Suprapubic skin (tissue), 4 donors: ENCODE results near the gene MLX. TPM values are rescaled to one million over a fixed set of nuclear protein-coding genes. Genes with fewer than 3 reads are reported as not detected.
"Not testable (repeated sequence)": the region's sequence is repeated elsewhere in the genome, so short reads cannot be mapped to it uniquely, and the experiment has no call there.

ENCODE experiments used
- DNase-seq, 2 donors: peaks; one replicate each; pipeline ENCODE4 v3.0.0-alpha.2; 2019; ENCODE audit warnings: low spot score in 2 of 2
- H3K27ac ChIP-seq: fragments of 200-600 bp; sonication (generic); one replicate; pipeline ENCODE4 v1.5.1; 2019
- H3K27me3 ChIP-seq: fragments of 200-600 bp; sonication (generic); one replicate; pipeline ENCODE4 v1.5.1; 2019
- H3K36me3 ChIP-seq: fragments of 200-600 bp; sonication (generic); one replicate; pipeline ENCODE4 v1.5.1; 2019
- H3K4me1 ChIP-seq: fragments of 200-600 bp; sonication (generic); one replicate; pipeline ENCODE4 v1.5.1; 2019
- H3K4me3 ChIP-seq: fragments of 200-600 bp; sonication (generic); one replicate; pipeline ENCODE4 v1.5.1; 2019; ENCODE audit warnings: mild to moderate bottlenecking
- H3K9me3 ChIP-seq: fragments of 200-600 bp; sonication (generic); one replicate; pipeline ENCODE4 v1.5.1; 2019
- CTCF ChIP-seq, 2 donors: fragments of 200-600 bp in 1 of 2; fragments of 450-650 bp in 1 of 2; sonication (generic) in 1 of 2; IDR thresholded peaks; one replicate each; pipeline ENCODE4 v1.5.1; 2016 to 2019; ENCODE audit warnings: antibody characterized with exemption in 2 of 2, mild to moderate bottlenecking in 1 of 2, moderate library complexity in 1 of 2
- EP300 ChIP-seq: sonication (generic); formaldehyde crosslinking; IDR thresholded peaks from one replicate; pipeline ENCODE4 v1.6.1; 2017; ENCODE audit warnings: antibody characterized with exemption
- POLR2A ChIP-seq, 2 donors: fragments of 450-650 bp; IDR thresholded peaks; one replicate each; pipeline ENCODE4 v1.6.1; 2017; ENCODE audit warnings: antibody characterized with exemption in 2 of 2, mild to moderate bottlenecking in 2 of 2, moderate library complexity in 2 of 2
- POLR2AphosphoS5 ChIP-seq, 3 donors: sonication (generic); formaldehyde crosslinking; IDR thresholded peaks; one replicate each; pipeline ENCODE4 v1.6.1; 2017; ENCODE audit warnings: antibody characterized with exemption in 3 of 3
- WGBS: methylation state at CpG from one replicate; pipeline ENCODE4 v1.1.5; 2018; 5-methylcytosine and 5-hydroxymethylcytosine counted together
- total RNA-seq, 4 donors: library from RNA; depleted of rRNA; stranded (reverse); fragments of >200 nt; gene quantifications; one replicate each; pipeline ENCODE4 v1.1.0, GENCODE V29; 2016

MLX gene
- total RNA-seq, 4 donors from 2014 or later: 34.7 to 62.5 (median 44.3) TPM

- DNase-seq: no peak
- peaks cover 25% of the 10 kb centered on the region for H3K4me1 ChIP-seq
- TF ChIP-seq POLR2A (IDR thresholded peaks at IDR 0.05) (no peak), EP300 (no peak), POLR2AphosphoS5 (IDR thresholded peaks at IDR 0.05) (no peak), CTCF (IDR thresholded peaks at IDR 0.05) (no peak)
- H3K4me3 ChIP-seq: peak overlapping the region; percentile 84
- no peaks in the 10 kb centered on the region for H3K9me3 ChIP-seq
- peak overlapping the region; percentile 95 for H3K27ac ChIP-seq
- H3K27me3 ChIP-seq: no peaks in the 10 kb centered on the region
- WGBS: 82% methylated on average over 25 of the region's 31 CpGs
- peaks cover 36% of the 10 kb centered on the region for H3K36me3 ChIP-seq
These were observed 29.6 kb upstream of the MLX start for GRCh38 chr17:42537156-42537805.

DNA sequence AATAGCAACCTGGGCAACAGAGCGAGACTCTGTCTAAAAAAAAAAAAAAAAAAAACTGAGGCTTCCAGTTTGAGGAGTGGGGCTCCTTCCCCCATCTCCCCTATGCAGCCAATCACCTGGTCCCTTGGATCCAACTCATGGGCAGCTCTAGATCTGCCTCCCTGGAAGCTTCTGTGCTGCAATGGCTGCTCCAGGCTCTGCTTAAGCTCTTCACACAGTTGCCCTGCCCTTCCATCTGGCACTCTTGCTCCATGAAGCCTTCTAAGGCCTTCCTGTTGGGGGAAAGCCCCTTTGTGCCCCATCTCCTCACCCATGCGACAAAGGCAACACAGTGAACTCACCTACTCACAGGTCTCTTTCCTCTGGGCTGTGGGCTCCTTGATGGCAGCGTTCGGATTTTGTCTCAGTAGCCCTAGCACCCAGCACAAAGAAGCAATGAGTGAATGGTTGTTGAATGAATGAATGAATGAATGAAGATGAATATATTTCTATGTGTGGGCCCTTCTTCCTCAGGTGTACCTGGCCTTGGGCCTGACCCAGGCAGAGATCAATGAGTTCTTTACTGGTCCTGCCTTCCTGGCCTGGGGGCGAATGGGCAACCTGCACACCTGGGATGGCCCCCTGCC is 29.0 kb upstream of the MLX start:
- DNase-seq: no peak
- no peaks in the 10 kb centered on the region for H3K27me3 ChIP-seq
- peaks cover 23% of the 10 kb centered on the region for H3K4me1 ChIP-seq
- H3K9me3 ChIP-seq: no peaks in the 10 kb centered on the region
- 96% methylated on average over 5 of the region's 5 CpGs for WGBS
- peaks cover 43% of the 10 kb centered on the region for H3K36me3 ChIP-seq
- H3K4me3 ChIP-seq: no peak overlapping the region
- H3K27ac ChIP-seq: no peak overlapping the region
- no peak for TF ChIP-seq POLR2AphosphoS5 (IDR thresholded peaks at IDR 0.05)
- no peak for TF ChIP-seq EP300
- TF ChIP-seq POLR2A (IDR thresholded peaks at IDR 0.05): no peak
- no peak for TF ChIP-seq CTCF (IDR thresholded peaks at IDR 0.05)

DNA sequence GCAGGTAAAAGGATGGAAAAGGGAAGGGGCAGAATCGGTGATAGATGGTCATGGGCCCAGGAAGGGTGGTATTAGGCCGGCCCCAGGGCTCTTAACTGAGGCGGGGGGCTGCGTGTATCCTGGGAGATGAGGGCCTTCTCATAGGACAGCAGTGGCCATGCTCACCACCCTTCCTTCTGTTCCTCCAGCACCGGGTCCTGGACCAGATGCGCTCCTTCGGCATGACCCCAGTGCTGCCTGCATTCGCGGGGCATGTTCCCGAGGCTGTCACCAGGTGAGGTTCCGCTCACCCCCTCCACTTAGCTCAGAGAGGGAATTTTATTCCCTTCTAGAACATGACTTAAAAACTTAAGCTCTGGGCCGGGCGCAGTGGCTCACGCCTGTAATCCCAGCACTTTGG is 28.4 kb upstream of the MLX start:
- H3K36me3 ChIP-seq: peaks cover 48% of the 10 kb centered on the region
- DNase-seq: no peak
- H3K4me1 ChIP-seq: peaks cover 23% of the 10 kb centered on the region
- H3K4me3 ChIP-seq: no peak overlapping the region
- no peak overlapping the region for H3K27ac ChIP-seq
- H3K27me3 ChIP-seq: no peaks in the 10 kb centered on the region
- no peaks in the 10 kb centered on the region for H3K9me3 ChIP-seq
- TF ChIP-seq POLR2A (IDR thresholded peaks at IDR 0.05): no peak
- TF ChIP-seq EP300: no peak
- TF ChIP-seq POLR2AphosphoS5 (IDR thresholded peaks at IDR 0.05): no peak
- no peak for TF ChIP-seq CTCF (IDR thresholded peaks at IDR 0.05)
- WGBS: 93% methylated on average over 12 of the region's 14 CpGs

DNA sequence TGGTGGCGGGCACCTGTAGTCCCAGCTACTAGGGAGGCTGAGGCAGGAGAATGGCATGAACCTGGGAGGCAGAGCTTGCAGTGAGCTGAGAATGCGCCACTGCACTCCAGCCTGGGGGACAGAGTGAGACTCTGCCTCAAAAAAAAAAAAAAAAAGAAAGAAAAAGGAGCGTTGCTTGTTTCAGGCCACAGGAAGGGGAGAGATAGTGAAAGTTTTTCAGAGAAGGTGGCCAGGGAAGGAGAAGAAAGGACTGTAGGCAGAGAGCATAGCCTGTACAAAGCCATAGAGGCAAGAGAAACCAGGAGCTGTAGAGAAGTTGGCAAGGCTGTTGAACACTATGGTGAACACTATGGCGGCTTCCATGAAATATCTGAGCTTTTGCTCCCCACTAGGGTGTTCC is 26.3 kb upstream of the MLX start:
- not testable (repeated sequence) for H3K27me3 ChIP-seq, H3K9me3 ChIP-seq, DNase-seq, H3K27ac ChIP-seq, H3K4me3 ChIP-seq
- WGBS: 87% methylated on average over 4 of the region's 4 CpGs
- Histone ChIP-seq H3K4me1 (peaks cover 15% of the 10 kb centered on the region), H3K36me3 (peaks cover 60% of the 10 kb centered on the region)

DNA sequence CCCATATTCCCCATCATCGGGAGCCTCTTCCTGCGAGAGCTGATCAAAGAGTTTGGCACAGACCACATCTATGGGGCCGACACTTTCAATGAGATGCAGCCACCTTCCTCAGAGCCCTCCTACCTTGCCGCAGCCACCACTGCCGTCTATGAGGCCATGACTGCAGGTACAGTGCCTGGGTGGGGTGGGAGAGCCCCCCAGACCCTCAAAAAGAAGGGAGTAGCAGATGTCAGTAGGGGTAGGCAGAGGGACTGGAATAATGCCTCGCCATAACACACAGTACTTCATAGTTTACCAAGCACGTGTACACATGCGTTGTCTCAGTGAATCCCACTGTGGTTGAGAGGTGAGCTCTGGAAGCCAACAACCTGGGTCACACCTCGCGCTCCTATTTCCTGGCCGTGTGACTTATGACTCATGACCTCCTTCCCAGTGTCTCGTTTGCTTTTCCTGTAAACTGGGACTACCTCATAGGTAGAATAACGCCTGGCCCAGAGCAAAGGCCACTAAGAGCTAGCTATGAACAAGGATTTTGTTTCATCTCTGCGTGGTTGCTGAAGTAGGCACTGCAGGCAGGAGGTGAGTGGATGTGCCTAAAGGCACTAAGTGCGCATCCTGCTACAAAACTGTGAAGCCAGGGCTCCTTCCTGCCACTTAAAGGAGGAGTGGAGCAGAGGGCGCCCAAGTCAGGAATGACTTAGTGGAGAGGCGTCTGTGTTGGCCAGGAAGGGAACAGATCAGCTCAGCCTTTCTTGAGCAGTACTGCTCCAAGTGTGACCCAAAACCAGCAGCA is 25.7 kb upstream of the MLX start:
- no peak for DNase-seq

More for the DNA sequence above, 25.7 kb upstream of the MLX start:
- H3K27me3 ChIP-seq: no peaks in the 10 kb centered on the region
- 72% methylated on average over 17 of the region's 17 CpGs for WGBS
- TF ChIP-seq EP300 (no peak), POLR2A (IDR thresholded peaks at IDR 0.05) (no peak), POLR2AphosphoS5 (IDR thresholded peaks at IDR 0.05) (no peak), CTCF (IDR thresholded peaks at IDR 0.05) (no peak)
- H3K4me3 ChIP-seq: no peak overlapping the region
- H3K9me3 ChIP-seq: no peaks in the 10 kb centered on the region
- H3K27ac ChIP-seq: no peak overlapping the region
- H3K4me1 ChIP-seq: peaks cover 11% of the 10 kb centered on the region
- peaks cover 60% of the 10 kb centered on the region for H3K36me3 ChIP-seq
